Bronchial epithelial cell (primary cell): ENCODE measurements around the gene AK9. TPM values are rescaled to one million over a fixed set of nuclear protein-coding genes. Genes with fewer than 3 reads are reported as not detected.
A peak's percentile ranks its signal among the peaks of the same experiment; 100 is the strongest.
"Not testable (repeated sequence)": the region's sequence is repeated elsewhere in the genome, so short reads cannot be mapped to it uniquely, and the experiment has no call there.

Experiments
- DNase-seq: peaks from one replicate; pipeline ENCODE4 v3.0.0-alpha.2; 2010; ENCODE audit warnings: low read depth
- FAIRE-seq: peaks from 2 replicates; lab custom pipeline; 2011; peaks lifted over from hg19 to GRCh38; lab: Jason Lieb, UNC
- H3K27me3 ChIP-seq: 2 replicates; pipeline ENCODE4 v1.5.1; 2011; ENCODE audit warnings: low read length; ENCODE audit not compliant: control insufficient read depth, insufficient read depth
- H3K36me3 ChIP-seq: 2 replicates; pipeline ENCODE4 v1.5.1; 2011; ENCODE audit warnings: low read length; ENCODE audit not compliant: control insufficient read depth, insufficient read depth
- H3K4me3 ChIP-seq: 2 replicates; pipeline ENCODE4 v1.5.1; 2011; ENCODE audit warnings: mild to moderate bottlenecking, low read depth, low read length, control low read depth
- CTCF ChIP-seq: IDR thresholded peaks from 2 replicates; pipeline ENCODE4 v1.5.1; 2011; ENCODE audit warnings: mild to moderate bottlenecking, moderate library complexity, low read length, control low read depth, inconsistent platforms; ENCODE audit not compliant: insufficient read depth, severe bottlenecking
- total RNA-seq: library from RNA; depleted of rRNA; stranded (reverse); fragments of >200 nt; gene quantifications from 2 replicates; pipeline ENCODE4 v1.2.1, GENCODE V29; 2014

The AK9 gene
- total RNA-seq, 1 donor from 2014 or later = 3.2 TPM

GRCh38 chr6:109526905-109527628 is 163.9 kb downstream of the AK9 start:
- FAIRE-seq (peak; percentile 73), DNase-seq (peak; percentile 58)
- Histone ChIP-seq H3K27me3 (no peaks in the 10 kb centered on the region), H3K36me3 (no peaks in the 10 kb centered on the region), H3K4me3 (no peak overlapping the region)
- peak; percentile 59 for TF ChIP-seq CTCF

GRCh38 chr6:109524129-109524528 is 166.9 kb downstream of the AK9 start:
- no peaks in the 10 kb centered on the region for H3K36me3 ChIP-seq
- H3K27me3 ChIP-seq = no peaks in the 10 kb centered on the region
- TF ChIP-seq CTCF = no peak
- FAIRE-seq = no peak
- no peak for DNase-seq
- no peak overlapping the region for H3K4me3 ChIP-seq

GRCh38 chr6:109523478-109523877 is 167.5 kb downstream of the AK9 start:
- TF ChIP-seq CTCF = no peak
- no peaks in the 10 kb centered on the region for H3K36me3 ChIP-seq
- DNase-seq (peak; percentile 20), FAIRE-seq (no peak)
- H3K4me3 ChIP-seq = no peak overlapping the region
- no peaks in the 10 kb centered on the region for H3K27me3 ChIP-seq

GRCh38 chr6:109521080-109521479 is 169.9 kb downstream of the AK9 start:
- FAIRE-seq (no peak), DNase-seq (no peak)
- no peak for TF ChIP-seq CTCF
- Histone ChIP-seq H3K4me3 (no peak overlapping the region), H3K27me3 (no peaks in the 10 kb centered on the region), H3K36me3 (no peaks in the 10 kb centered on the region)

- not testable (repeated sequence) for FAIRE-seq, H3K36me3 ChIP-seq, DNase-seq
These were observed 171.4 kb downstream of the AK9 start for GRCh38 chr6:109519647-109520046.

GRCh38 chr6:109516929-109517328 is 174.1 kb downstream of the AK9 start:
- TF ChIP-seq CTCF = no peak
- DNase-seq (no peak), FAIRE-seq (no peak)
- Histone ChIP-seq H3K27me3 (no peaks in the 10 kb centered on the region), H3K36me3 (no peaks in the 10 kb centered on the region), H3K4me3 (no peak overlapping the region)

More at GRCh38 chr6:109519647-109520046, 171.4 kb downstream of the AK9 start:
- H3K4me3 ChIP-seq, H3K27me3 ChIP-seq: not testable (repeated sequence)
